Left lung (tissue), 14 donors: ENCODE results near the gene BHLHE41. TPM values are rescaled to one million over a fixed set of nuclear protein-coding genes. Genes with fewer than 3 reads are reported as not detected.

ENCODE experiments used
- ATAC-seq: fragments of 200-7000 bp; cut with Tn5 transposase; one replicate; pipeline ENCODE4 v1.9.1; 2020; ENCODE audit warnings: moderate library complexity
- DNase-seq, 4 donors: peaks; one replicate each; pipeline ENCODE4 v3.0.0-alpha.2; 2013 to 2020
- H3K27ac ChIP-seq, 2 donors: fragments of 200-600 bp; sonication (generic) in 1 of 2; one replicate each; pipeline versions ENCODE4 v1.5.0 to v1.8.0; 2020 to 2021
- H3K27me3 ChIP-seq, 2 donors: fragments of 200-600 bp; sonication (generic) in 1 of 2; one replicate each; pipeline versions ENCODE4 v1.5.0 to v1.8.0; 2020 to 2021
- H3K36me3 ChIP-seq, 2 donors: fragments of 200-600 bp; sonication (generic) in 1 of 2; one replicate each; pipeline versions ENCODE4 v1.5.0 to v1.8.0; 2020 to 2021
- H3K4me1 ChIP-seq, 2 donors: fragments of 200-600 bp; one replicate each; pipeline ENCODE4 v1.8.0; 2021
- H3K4me3 ChIP-seq, 2 donors: fragments of 200-600 bp; sonication (generic) in 1 of 2; one replicate each; pipeline versions ENCODE4 v1.5.0 to v1.8.0; 2020 to 2021; ENCODE audit warnings: mild to moderate bottlenecking in 1 of 2
- H3K9me3 ChIP-seq, 2 donors: fragments of 200-600 bp; sonication (generic) in 1 of 2; one replicate each; pipeline versions ENCODE4 v1.5.0 to v1.8.0; 2020 to 2021
- intact Hi-C, 2 donors: fragments of 100-400 bp; cut with DNase I; formaldehyde crosslinking; loops; one replicate each; pipeline versions ENCODE4 v1.11.2 to v1.14.2; 2022
- long read RNA-seq, 12 donors: library from polyadenylated mRNA in 2 of 12; unstranded in 2 of 12; transcript quantifications; one replicate each; pipeline ENCODE4 v2.0.0 and lab custom pipeline, GENCODE V29; 2019 to 2026
- polyA plus RNA-seq, 6 donors: library from polyadenylated mRNA; unstranded; fragments of 120-200 nt; gene quantifications; one replicate each; pipeline ENCODE4 v1.2.1, GENCODE V29; 2013; ENCODE audit not compliant: insufficient read length in 6 of 6
- total RNA-seq, 2 donors: library from RNA; stranded (reverse); fragmentation: NEBNext Ultra II Directional; extraction: Animal tissue kit (Norgen Biotek cat#: 25700); gene quantifications; one replicate each; pipeline ENCODE4 v1.2.1, GENCODE V29; 2021
- TF ChIP-seq, protein P1 (sequence below), 2 donors: fragments of 200-600 bp; sonication (generic) in 1 of 2; IDR thresholded peaks; one replicate each; pipeline versions ENCODE4 v1.5.0 to v1.8.0; 2021; ENCODE audit warnings: antibody characterized with exemption in 2 of 2
- donor health status: DM: no; HTN: yes; CAD: no.
- donor health status: DM: no; HTN: no; CAD: no.

The BHLHE41 gene
- total RNA-seq, result 10 to 100 TPM; 17.0 to 25.8 TPM
- 1 to 10 TPM in 2 of 6 donors, under 1 TPM in 4; 0.52 to 1.9 (median 0.79) TPM for polyA plus RNA-seq
- long read RNA-seq, donor 1, result 0 reads
- long read RNA-seq, donor 2, result 0 reads
- long read RNA-seq, donor 3, result 0 reads
- long read RNA-seq, donor 4, partial matches to known transcripts, result 1 of 3 reads
- long read RNA-seq, donor 4, other reads (novel, unspliced or antisense), result 0 of 3 reads
- long read RNA-seq, donor 5, partial matches to known transcripts, result 0 of 1 reads
- long read RNA-seq, donor 5, other reads (novel, unspliced or antisense), result 0 of 1 reads
- long read RNA-seq, donor 6, result 0 reads
- long read RNA-seq, donor 7, result 0 reads
- long read RNA-seq, donor 8, result 0 reads
- long read RNA-seq, donor 9, result 0 reads
- long read RNA-seq, donor 10, partial matches to known transcripts, result 0 of 2 reads
- long read RNA-seq, donor 10, other reads (novel, unspliced or antisense), result 2 of 2 reads
- long read RNA-seq, donor 11, transcript BHLHE41-201 (5 exons, 3,837 nt), result minor isoform, 9 of 19 reads
- long read RNA-seq, donor 11, transcript BHLHE41-203 (3 exons, 438 nt), result major isoform, 10 of 19 reads
- long read RNA-seq, donor 11, partial matches to known transcripts, result 0 of 19 reads
- long read RNA-seq, donor 11, other reads (novel, unspliced or antisense), result 0 of 19 reads
- long read RNA-seq, donor 12, result 0 reads

DNA sequence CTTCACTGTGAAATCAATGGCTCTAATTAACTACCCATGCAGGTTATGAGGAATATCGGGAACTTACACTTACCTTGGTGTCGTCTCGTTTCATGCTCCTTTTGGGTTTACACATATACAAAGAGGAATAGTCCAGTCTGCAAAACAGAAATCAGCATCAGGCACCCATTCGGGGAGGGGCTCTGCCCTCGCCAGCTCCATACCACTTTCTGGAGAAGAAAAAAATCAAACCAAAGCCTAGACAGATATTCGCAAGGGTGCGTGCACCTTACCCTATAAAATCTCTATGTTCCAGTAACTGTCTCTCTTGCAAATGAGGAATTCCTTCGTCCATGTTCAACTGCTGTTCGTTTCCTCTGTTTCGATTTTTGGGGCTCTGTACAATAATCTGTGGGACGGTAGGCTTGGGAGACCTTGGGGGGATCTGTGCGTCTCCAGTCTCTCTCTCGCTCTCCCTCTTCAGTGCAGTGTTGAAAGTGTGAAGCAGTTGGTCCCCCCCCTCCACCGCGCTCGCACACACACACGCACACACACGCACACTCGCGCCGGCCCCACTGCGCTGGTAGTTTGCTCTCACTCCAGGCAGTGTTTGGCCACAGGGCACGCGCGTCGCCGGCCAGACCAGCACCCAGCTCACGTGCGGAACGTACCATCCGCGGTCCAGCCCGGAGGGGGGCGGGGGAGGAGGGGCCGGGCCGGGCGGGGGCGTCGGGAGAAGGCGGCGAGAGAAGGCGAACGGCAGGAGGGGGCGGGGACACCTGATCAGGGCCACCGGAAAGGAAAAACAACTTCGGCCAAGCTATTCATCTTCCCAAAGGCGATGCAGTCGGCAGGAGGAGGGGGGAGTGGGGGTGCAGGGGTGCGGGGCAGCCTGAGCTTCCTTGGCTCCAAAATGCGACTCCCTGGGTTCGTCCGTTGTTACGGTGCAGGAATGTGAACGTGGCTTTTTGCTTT is at the start of gene BHLHE41:
Gene BHLHE41, minus strand, starts transcription at position 592 of the 954 bp plus-strand sequence. Its CDS starts 258 bp downstream, at position 334.
- intact Hi-C loops, result no loop called here
- H3K27me3 ChIP-seq, result peaks cover 42 to 100% of the 10 kb centered on the region in 2 donors
- DNase-seq, result peak in 3 of 4 donors; percentile 26 to 88 (median 75)
- peak within 1 kb of the TSS; percentile 66 to 84 for H3K27ac ChIP-seq
- peak within 1 kb of the TSS; percentile 37 to 43 for H3K4me3 ChIP-seq
- peaks cover 0 to 65% of the 10 kb centered on the region in 2 donors for H3K4me1 ChIP-seq
- no peaks in the 10 kb centered on the region for H3K36me3 ChIP-seq
- TF ChIP-seq, protein P1, sequence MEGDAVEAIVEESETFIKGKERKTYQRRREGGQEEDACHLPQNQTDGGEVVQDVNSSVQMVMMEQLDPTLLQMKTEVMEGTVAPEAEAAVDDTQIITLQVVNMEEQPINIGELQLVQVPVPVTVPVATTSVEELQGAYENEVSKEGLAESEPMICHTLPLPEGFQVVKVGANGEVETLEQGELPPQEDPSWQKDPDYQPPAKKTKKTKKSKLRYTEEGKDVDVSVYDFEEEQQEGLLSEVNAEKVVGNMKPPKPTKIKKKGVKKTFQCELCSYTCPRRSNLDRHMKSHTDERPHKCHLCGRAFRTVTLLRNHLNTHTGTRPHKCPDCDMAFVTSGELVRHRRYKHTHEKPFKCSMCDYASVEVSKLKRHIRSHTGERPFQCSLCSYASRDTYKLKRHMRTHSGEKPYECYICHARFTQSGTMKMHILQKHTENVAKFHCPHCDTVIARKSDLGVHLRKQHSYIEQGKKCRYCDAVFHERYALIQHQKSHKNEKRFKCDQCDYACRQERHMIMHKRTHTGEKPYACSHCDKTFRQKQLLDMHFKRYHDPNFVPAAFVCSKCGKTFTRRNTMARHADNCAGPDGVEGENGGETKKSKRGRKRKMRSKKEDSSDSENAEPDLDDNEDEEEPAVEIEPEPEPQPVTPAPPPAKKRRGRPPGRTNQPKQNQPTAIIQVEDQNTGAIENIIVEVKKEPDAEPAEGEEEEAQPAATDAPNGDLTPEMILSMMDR (IDR thresholded peaks at IDR 0.05), result no peak
- no peaks in the 10 kb centered on the region for H3K9me3 ChIP-seq
- ATAC-seq, result peak; percentile 34

DNA sequence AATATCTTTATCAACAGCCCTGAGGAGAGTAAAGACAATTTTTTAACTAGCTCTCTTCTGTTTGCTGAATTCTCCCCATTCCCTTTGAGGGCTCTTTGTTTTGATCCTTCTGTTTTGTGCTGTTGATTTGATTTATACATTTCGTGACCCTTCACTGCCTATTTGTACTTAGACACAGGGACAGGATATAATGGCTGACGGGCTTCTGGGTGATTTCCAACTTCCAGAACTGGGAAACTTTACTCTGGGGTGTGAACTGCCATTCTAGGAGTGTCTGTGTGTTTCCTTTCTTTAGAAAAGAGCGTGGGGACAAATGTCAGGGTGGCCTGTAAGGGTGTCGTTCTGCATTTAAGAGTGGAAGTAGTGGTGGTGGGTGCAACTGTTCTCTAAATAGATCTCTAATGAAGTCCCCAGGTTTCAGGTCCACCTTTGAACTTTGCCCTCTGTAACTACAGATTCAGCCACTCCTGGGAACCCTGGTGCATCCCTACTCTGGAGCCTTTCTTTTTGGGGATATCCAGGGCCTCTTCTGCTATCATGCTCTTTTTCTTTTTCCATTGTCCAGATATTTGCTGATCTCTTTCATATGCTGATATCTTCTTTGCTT is 48.2 kb upstream of the BHLHE41 start:
- ATAC-seq (no peak), DNase-seq (no peak)
- intact Hi-C loops, result no loop called here
- Histone ChIP-seq H3K4me1 (no peaks in the 10 kb centered on the region), H3K27me3 (no peaks in the 10 kb centered on the region), H3K9me3 (no peaks in the 10 kb centered on the region), H3K27ac (no peak overlapping the region), H3K4me3 (no peak overlapping the region), H3K36me3 (no peaks in the 10 kb centered on the region)
- TF ChIP-seq, protein P1 (IDR thresholded peaks at IDR 0.05), result no peak

DNA sequence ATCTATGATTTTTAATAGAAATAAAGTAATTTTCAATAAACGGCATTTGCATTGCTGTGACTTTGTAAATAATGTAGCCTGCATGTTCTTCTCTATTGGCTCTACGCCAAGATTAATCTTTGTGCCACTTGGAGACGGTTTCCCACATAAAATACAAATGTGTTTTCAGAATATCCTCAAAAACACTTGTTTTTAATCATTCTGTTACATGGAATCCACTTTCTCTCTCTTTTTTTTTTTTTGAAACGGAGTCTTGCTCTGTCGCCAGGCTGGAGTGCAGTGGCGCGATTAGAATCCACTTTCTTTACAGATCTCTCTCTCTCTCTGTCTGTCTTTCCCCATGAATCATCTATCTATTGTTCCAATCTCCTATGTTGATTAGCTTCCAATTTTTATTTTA is 47.7 kb upstream of the BHLHE41 start:
- Histone ChIP-seq H3K36me3 (no peaks in the 10 kb centered on the region), H3K4me1 (no peaks in the 10 kb centered on the region), H3K9me3 (no peaks in the 10 kb centered on the region), H3K4me3 (no peak overlapping the region), H3K27ac (no peak overlapping the region), H3K27me3 (no peaks in the 10 kb centered on the region)
- TF ChIP-seq, protein P1 (IDR thresholded peaks at IDR 0.05), result no peak
- intact Hi-C loops, result no loop called here
- ATAC-seq (no peak), DNase-seq (no peak)

DNA sequence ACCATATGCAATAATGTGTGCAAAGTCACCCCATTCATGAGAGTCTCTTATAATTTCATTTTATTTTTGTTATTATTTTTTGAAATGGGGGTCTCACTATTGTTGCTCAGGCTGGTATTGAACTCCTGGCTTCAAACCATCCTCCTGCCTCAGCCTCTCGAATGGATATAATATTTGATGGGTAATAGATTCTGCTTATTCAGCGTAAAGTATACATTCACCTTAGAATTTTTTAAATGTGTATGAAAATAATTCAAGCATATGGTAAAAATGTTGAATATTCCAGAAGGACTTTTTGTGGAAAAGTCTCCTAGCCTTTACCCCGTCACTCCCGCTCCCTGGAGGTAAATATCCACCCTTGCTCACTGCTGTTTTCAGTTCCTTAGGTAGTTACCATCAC is 47.2 kb upstream of the BHLHE41 start:
- intact Hi-C loops, result no loop called here
- Histone ChIP-seq H3K4me3 (no peak overlapping the region), H3K36me3 (no peaks in the 10 kb centered on the region), H3K9me3 (no peaks in the 10 kb centered on the region), H3K27me3 (no peaks in the 10 kb centered on the region), H3K27ac (no peak overlapping the region), H3K4me1 (no peaks in the 10 kb centered on the region)
- no peak for ATAC-seq
- DNase-seq, result no peak
- TF ChIP-seq, protein P1 (IDR thresholded peaks at IDR 0.05), result no peak
